H1 (cell line): ENCODE results near the gene NFATC4. TPM values are rescaled to one million over a fixed set of nuclear protein-coding genes. Genes with fewer than 3 reads are reported as not detected.

Experiments
- CBX8 ChIP-seq: fragments of 300-800, 300-1000 bp; sonication (generic); IDR thresholded peaks from 2 replicates; pipeline ENCODE4 v1.7.1; 2016; ENCODE audit warnings: low read depth, low read length, borderline replicate concordance
- CEBPB ChIP-seq: IDR thresholded peaks from 2 replicates; pipeline ENCODE4 v1.6.1; 2012; ENCODE audit warnings: low read depth, low read length
- CHD1 ChIP-seq: IDR thresholded peaks from 2 replicates; pipeline ENCODE4 v1.6.1; 2012; ENCODE audit warnings: low read depth, low read length, improper control_type of control experiment
- EGR1 ChIP-seq: IDR thresholded peaks from 2 replicates; pipeline ENCODE4 v1.6.1; 2011; ENCODE audit warnings: low read depth, low read length, borderline replicate concordance
- FOSL1 ChIP-seq: IDR thresholded peaks from 2 replicates; pipeline ENCODE4 v1.6.1; 2011; ENCODE audit warnings: mild to moderate bottlenecking, low read depth, low read length, moderate library complexity; ENCODE audit not compliant: insufficient read depth
- GTF2F1 ChIP-seq: IDR thresholded peaks from 2 replicates; pipeline ENCODE4 v1.6.1; 2012; ENCODE audit warnings: low read depth, low read length, improper control_type of control experiment, borderline replicate concordance
- HDAC2 ChIP-seq, 2 experiments: fragments of 300-600 bp in 1 of 2; sonication (generic) in 1 of 2; IDR thresholded peaks; 2 replicates each; pipeline ENCODE4 v1.6.1; 2011 to 2012; ENCODE audit warnings: low read depth in 2 of 2, low read length in 2 of 2, mild to moderate bottlenecking in 2 of 2, moderate library complexity in 2 of 2, borderline replicate concordance in 1 of 2, inconsistent platforms in 1 of 2
- HDAC6 ChIP-seq: IDR thresholded peaks from one replicate; pipeline ENCODE4 v1.7.1; 2012; ENCODE audit warnings: low read depth, mild to moderate bottlenecking, inconsistent platforms, low read length, moderate library complexity
- KDM1A ChIP-seq: fragments of 200-600, 300-600 bp; sonication (generic); IDR thresholded peaks from 2 replicates; pipeline ENCODE4 v1.7.1; 2016; ENCODE audit warnings: mild to moderate bottlenecking, low read length, borderline replicate concordance
- MAFK ChIP-seq: IDR thresholded peaks from 2 replicates; pipeline ENCODE4 v1.6.1; 2012; ENCODE audit warnings: low read depth, mild to moderate bottlenecking, improper control_type of control experiment, low read length
- NRF1 ChIP-seq: IDR thresholded peaks from 2 replicates; pipeline ENCODE4 v1.6.1; 2011; ENCODE audit warnings: mild to moderate bottlenecking, low read depth, low read length, improper control_type of control experiment
- RAD21 ChIP-seq, 2 experiments: IDR thresholded peaks in 1 of 2; conservative IDR thresholded peaks in 1 of 2; 2 replicates each; pipeline ENCODE4 v1.6.1; 2011; ENCODE audit warnings: low read depth in 2 of 2, low read length in 2 of 2, improper control_type of control experiment in 1 of 2, inconsistent platforms in 1 of 2, mild to moderate bottlenecking in 1 of 2, moderate library complexity in 1 of 2
- SP1 ChIP-seq: IDR thresholded peaks from 2 replicates; pipeline ENCODE4 v1.6.1; 2011; ENCODE audit warnings: low read depth, low read length
- SRF ChIP-seq: IDR thresholded peaks from 2 replicates; pipeline ENCODE4 v1.6.1; 2011; ENCODE audit warnings: mild to moderate bottlenecking, low read depth, low read length, moderate library complexity
- SUZ12 ChIP-seq: fragments of 200-600 bp; sonication (generic); IDR thresholded peaks from 2 replicates; pipeline ENCODE4 v1.6.1; 2012; ENCODE audit warnings: mild to moderate bottlenecking, inconsistent platforms, low read length, moderate library complexity, mixed read lengths
- TBP ChIP-seq: IDR thresholded peaks from 2 replicates; pipeline ENCODE4 v1.6.1; 2011; ENCODE audit warnings: low read depth, low read length, improper control_type of control experiment
- TEAD4 ChIP-seq: IDR thresholded peaks from 2 replicates; pipeline ENCODE4 v1.6.1; 2012; ENCODE audit warnings: low read depth, low read length, inconsistent platforms, mixed read lengths
- YY1 ChIP-seq: IDR thresholded peaks from 2 replicates; pipeline ENCODE4 v1.6.1; 2011; ENCODE audit warnings: low read depth, mild to moderate bottlenecking, low read length
- polyA plus RNA-seq, 7 experiments: library from polyadenylated mRNA; depleted of rRNA in 3 of 7; stranded (reverse) in 5 of 7; unstranded in 2 of 7; fragments of >200 nt in 5 of 7; fragments of 200-250 nt in 2 of 7; gene quantifications; 1 replicate in 5 of 7; 2 replicates in 1 of 7; 4 replicates in 1 of 7; pipeline versions ENCODE4 v1.2.1 to v1.2.3, GENCODE V29; 2011 to 2013; ENCODE audit warnings: missing spikeins in 2 of 7, mixed read lengths in 2 of 7
- total RNA-seq: library from RNA; stranded (reverse); fragmentation: NEBNext Ultra II Directional; extraction: Animal tissue kit (Norgen Biotek cat#: 25700); gene quantifications from 2 replicates; pipeline ENCODE4 v1.2.1, GENCODE V29; 2021
- TF ChIP-seq, protein P1 (sequence below), 3 experiments: IDR thresholded peaks; 1 replicate in 2 of 3; 2 replicates in 1 of 3; pipeline versions ENCODE4 v1.5.1 to v1.6.1; 2011; ENCODE audit warnings: low read length in 3 of 3, mild to moderate bottlenecking in 3 of 3, inconsistent platforms in 2 of 3, low read depth in 1 of 3, moderate library complexity in 1 of 3; ENCODE audit not compliant: insufficient read depth in 1 of 3; ENCODE audit errors: control extremely low read depth in 1 of 3
- TF ChIP-seq, protein P2 (sequence below): IDR thresholded peaks from 2 replicates; pipeline ENCODE4 v1.6.1; 2011; ENCODE audit warnings: low read depth, mild to moderate bottlenecking, low read length; ENCODE audit not compliant: insufficient read depth
- TF ChIP-seq, protein P3 (sequence below): IDR thresholded peaks from 2 replicates; pipeline ENCODE4 v1.6.1; 2012; ENCODE audit warnings: inconsistent platforms

The NFATC4 gene
- total and polyA plus RNA-seq, 2 of the 8 experiments (the other 6 are each of a cell fraction or from before 2014, with no cell fraction given), result 47.3 to 50.3 TPM

DNA sequence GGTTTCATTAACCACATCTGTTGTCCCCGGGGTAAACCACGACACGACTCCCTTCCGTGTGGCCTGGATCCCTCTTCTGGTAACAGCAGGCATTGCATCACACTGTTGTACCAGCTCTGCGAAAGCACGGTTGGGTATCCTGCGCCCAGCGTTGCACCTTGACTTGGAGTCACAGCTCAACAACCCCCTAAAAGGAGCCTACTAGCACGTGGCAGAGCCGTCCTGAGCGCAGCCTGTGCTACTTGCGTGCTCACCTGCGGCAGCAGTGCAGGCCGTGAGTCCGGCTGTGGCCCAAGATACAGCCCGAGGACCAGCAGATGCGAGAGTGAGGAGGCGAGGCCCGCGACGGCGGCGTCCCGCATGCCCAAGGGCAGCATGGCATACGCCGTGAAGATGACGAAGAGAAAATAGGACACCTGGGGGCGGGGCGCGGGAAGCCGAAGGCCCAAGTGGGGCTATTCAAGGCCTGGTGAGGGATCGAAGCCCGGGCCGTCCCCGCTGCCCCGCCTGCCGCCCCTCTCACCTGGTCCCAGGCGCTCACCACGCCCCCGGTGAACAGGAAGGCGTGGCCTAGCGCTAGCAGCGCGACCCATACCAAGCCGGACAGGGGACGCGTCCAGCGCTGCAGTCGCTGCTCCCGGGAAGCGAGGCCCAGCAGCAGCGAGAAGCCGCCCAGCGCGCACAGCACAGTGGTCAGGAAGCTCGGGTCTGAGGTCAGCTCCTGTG lies 35.6 kb upstream of the NFATC4 start (continued):
- TF ChIP-seq, protein P1, sequence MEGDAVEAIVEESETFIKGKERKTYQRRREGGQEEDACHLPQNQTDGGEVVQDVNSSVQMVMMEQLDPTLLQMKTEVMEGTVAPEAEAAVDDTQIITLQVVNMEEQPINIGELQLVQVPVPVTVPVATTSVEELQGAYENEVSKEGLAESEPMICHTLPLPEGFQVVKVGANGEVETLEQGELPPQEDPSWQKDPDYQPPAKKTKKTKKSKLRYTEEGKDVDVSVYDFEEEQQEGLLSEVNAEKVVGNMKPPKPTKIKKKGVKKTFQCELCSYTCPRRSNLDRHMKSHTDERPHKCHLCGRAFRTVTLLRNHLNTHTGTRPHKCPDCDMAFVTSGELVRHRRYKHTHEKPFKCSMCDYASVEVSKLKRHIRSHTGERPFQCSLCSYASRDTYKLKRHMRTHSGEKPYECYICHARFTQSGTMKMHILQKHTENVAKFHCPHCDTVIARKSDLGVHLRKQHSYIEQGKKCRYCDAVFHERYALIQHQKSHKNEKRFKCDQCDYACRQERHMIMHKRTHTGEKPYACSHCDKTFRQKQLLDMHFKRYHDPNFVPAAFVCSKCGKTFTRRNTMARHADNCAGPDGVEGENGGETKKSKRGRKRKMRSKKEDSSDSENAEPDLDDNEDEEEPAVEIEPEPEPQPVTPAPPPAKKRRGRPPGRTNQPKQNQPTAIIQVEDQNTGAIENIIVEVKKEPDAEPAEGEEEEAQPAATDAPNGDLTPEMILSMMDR (IDR thresholded peaks at IDR 0.05; ENCODE audit: control extremely low read depth in 1 of 3, insufficient read depth in 1 of 3, low read depth in 1 of 3, low read length in 3 of 3), result peak in 2 of 3 experiments; percentile 56 to 79; a peak in 3 of 4 replicates
- peak; percentile 50 to 54 for TF ChIP-seq RAD21 (IDR thresholded peaks at IDR 0.05 in 1 of 2, conservative IDR thresholded peaks at IDR 0.05 in 1 of 2; ENCODE audit: low read depth in 2 of 2, low read length in 2 of 2)
- no peak for TF ChIP-seq CHD1
- 0 out of 2 replicates have a peak, but pooled peaks have one; percentile 8 for TF ChIP-seq TBP
- TF ChIP-seq, protein P2, sequence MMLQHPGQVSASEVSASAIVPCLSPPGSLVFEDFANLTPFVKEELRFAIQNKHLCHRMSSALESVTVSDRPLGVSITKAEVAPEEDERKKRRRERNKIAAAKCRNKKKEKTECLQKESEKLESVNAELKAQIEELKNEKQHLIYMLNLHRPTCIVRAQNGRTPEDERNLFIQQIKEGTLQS, result no peak
- no peak for TF ChIP-seq KDM1A
- no peak for TF ChIP-seq HDAC6
- TF ChIP-seq SUZ12, result peak; percentile 49; the same call in 1 of the 2 replicates
- TF ChIP-seq EGR1, result no peak
- TF ChIP-seq CEBPB, result peak; percentile 90
- no peak for TF ChIP-seq SP1
- no peak for TF ChIP-seq TEAD4
- TF ChIP-seq, protein P3, sequence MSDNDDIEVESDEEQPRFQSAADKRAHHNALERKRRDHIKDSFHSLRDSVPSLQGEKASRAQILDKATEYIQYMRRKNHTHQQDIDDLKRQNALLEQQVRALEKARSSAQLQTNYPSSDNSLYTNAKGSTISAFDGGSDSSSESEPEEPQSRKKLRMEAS, result peak; percentile 97
- TF ChIP-seq HDAC2 (IDR thresholded peaks at IDR 0.05; ENCODE audit: borderline replicate concordance in 1 of 2, low read depth in 2 of 2, low read length in 2 of 2), result 0 out of 4 replicates have a peak, but pooled peaks of 1 of the 2 experiments have one; percentile 43
- no peak for TF ChIP-seq YY1
- TF ChIP-seq FOSL1, result no peak
- no peak for TF ChIP-seq SRF
- no peak for TF ChIP-seq CBX8
- no peak for TF ChIP-seq MAFK
- no peak for TF ChIP-seq GTF2F1
- TF ChIP-seq NRF1, result no peak
